PFSK-1 (cell line): Measurements from ENCODE around the gene SLC26A6.

ENCODE experiments used
- FOXP2 ChIP-seq: optimal IDR thresholded peaks from 2 replicates; pipeline ENCODE3; 2011; ENCODE audit warnings: borderline replicate concordance, control low read depth, inconsistent platforms; ENCODE audit not compliant: insufficient read depth; ENCODE audit errors: extremely low read length, extremely low read depth
- POLR2AphosphoS5 ChIP-seq: IDR thresholded peaks from 2 replicates; pipeline ENCODE4 v1.6.1; 2012; ENCODE audit warnings: low read depth, mild to moderate bottlenecking, control low read depth, low read length, moderate library complexity
- SIN3A ChIP-seq: IDR thresholded peaks from 2 replicates; pipeline ENCODE4 v1.6.1; 2012; ENCODE audit warnings: mild to moderate bottlenecking, low read length, moderate library complexity, borderline replicate concordance; ENCODE audit not compliant: insufficient read depth
- TAF1 ChIP-seq: IDR thresholded peaks from 2 replicates; pipeline ENCODE4 v1.6.1; 2012; ENCODE audit warnings: low read length, control low read depth, borderline replicate concordance; ENCODE audit not compliant: insufficient read depth
- TF ChIP-seq, protein P1 (sequence below), 2 experiments: IDR thresholded peaks; 2 replicates each; pipeline versions ENCODE4 v1.6.1 to v1.8.0; 2011 to 2012; ENCODE audit warnings: low read depth in 2 of 2, low read length in 2 of 2, control low read depth in 1 of 2, inconsistent platforms in 1 of 2, mild to moderate bottlenecking in 1 of 2, moderate library complexity in 1 of 2; ENCODE audit not compliant: insufficient read depth in 1 of 2

Gene SLC26A6

DNA sequence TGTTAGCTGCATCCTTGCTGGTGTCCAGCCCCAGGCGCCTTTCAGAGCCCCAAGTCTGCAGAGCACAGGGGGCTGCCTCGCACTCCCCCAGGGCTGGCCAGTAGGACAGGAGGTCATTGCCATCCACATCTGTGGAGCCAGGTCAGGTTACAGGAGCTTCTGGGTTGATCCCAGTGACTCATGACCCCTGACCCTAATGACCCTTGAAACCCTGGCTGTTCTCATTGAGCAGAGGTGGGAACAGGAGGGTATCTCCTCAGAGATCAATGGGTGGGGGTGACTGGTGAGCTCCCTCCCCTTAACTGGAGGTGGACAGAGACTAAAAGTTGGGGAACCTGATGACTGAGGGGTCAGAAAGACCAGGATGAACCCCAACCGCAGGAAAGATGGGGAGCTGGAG, 6.1 kb upstream of the SLC26A6 start:
- TF ChIP-seq TAF1 (no peak), SIN3A (no peak), FOXP2 (no peak), POLR2AphosphoS5 (no peak)
- TF ChIP-seq, protein P1, sequence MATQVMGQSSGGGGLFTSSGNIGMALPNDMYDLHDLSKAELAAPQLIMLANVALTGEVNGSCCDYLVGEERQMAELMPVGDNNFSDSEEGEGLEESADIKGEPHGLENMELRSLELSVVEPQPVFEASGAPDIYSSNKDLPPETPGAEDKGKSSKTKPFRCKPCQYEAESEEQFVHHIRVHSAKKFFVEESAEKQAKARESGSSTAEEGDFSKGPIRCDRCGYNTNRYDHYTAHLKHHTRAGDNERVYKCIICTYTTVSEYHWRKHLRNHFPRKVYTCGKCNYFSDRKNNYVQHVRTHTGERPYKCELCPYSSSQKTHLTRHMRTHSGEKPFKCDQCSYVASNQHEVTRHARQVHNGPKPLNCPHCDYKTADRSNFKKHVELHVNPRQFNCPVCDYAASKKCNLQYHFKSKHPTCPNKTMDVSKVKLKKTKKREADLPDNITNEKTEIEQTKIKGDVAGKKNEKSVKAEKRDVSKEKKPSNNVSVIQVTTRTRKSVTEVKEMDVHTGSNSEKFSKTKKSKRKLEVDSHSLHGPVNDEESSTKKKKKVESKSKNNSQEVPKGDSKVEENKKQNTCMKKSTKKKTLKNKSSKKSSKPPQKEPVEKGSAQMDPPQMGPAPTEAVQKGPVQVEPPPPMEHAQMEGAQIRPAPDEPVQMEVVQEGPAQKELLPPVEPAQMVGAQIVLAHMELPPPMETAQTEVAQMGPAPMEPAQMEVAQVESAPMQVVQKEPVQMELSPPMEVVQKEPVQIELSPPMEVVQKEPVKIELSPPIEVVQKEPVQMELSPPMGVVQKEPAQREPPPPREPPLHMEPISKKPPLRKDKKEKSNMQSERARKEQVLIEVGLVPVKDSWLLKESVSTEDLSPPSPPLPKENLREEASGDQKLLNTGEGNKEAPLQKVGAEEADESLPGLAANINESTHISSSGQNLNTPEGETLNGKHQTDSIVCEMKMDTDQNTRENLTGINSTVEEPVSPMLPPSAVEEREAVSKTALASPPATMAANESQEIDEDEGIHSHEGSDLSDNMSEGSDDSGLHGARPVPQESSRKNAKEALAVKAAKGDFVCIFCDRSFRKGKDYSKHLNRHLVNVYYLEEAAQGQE (IDR thresholded peaks at IDR 0.05; ENCODE audit: insufficient read depth in 1 of 2, low read depth in 2 of 2, low read length in 2 of 2): no peak

DNA sequence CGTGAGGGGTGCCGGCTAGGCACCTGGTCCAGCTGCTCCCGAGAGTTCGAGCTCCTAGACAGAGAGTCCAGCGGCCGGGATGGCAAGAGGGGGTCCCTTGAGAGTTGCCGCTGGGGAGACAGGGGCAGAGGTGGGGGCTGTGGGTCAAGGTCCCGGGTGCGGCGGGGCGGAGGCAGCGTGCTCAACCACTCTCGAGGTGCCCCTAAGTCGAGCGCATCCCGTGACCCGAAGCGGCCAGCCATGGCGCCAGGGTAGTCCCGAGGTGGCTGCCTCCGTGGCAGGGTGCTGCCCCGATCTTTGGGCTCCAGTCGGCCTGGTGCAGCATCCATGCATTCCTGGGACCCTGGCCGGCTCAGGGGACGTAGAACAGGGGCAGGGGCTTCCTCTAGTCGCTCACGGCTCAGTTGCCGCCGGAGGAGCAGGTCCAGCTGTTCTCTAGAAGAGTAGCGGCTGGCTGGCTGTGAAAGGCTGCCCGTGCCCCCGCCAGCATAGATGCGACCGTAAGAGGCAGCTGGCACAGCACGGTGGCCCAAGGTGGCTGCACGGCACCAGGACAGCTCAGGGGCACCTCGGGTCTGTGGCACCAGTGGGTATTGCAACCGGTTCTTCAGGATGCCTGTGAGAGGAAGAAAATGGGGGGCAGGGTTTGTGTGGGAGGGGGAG, 4.8 kb upstream of the SLC26A6 start:
- no peak for TF ChIP-seq SIN3A
- no peak for TF ChIP-seq POLR2AphosphoS5
- TF ChIP-seq, protein P1 (IDR thresholded peaks at IDR 0.05; ENCODE audit: insufficient read depth in 1 of 2, low read depth in 2 of 2, low read length in 2 of 2): no peak
- no peak for TF ChIP-seq FOXP2
- no peak for TF ChIP-seq TAF1

DNA sequence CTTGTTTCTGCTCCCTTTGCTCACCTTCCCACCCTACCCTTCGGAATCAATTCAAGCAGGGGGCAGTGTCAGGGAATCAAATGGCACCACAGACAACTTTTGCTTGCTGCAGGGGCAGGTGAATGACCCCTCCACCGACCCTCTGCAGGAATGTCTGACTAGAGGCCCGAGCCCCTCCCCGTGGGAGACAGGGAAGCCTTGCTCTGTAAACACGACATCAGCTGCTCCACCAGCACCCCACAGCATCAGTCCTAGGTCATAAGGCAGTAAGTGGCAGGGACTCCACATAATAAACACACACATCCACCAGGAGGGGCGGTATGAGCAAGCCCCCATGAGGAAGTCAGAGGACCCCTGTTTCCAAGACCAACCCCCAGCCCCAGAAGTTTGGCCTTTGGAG, 2.0 kb upstream of the SLC26A6 start:
- TF ChIP-seq SIN3A (no peak), TAF1 (no peak), FOXP2 (no peak), POLR2AphosphoS5 (no peak)
- TF ChIP-seq, protein P1 (IDR thresholded peaks at IDR 0.05; ENCODE audit: insufficient read depth in 1 of 2, low read depth in 2 of 2, low read length in 2 of 2): no peak

DNA sequence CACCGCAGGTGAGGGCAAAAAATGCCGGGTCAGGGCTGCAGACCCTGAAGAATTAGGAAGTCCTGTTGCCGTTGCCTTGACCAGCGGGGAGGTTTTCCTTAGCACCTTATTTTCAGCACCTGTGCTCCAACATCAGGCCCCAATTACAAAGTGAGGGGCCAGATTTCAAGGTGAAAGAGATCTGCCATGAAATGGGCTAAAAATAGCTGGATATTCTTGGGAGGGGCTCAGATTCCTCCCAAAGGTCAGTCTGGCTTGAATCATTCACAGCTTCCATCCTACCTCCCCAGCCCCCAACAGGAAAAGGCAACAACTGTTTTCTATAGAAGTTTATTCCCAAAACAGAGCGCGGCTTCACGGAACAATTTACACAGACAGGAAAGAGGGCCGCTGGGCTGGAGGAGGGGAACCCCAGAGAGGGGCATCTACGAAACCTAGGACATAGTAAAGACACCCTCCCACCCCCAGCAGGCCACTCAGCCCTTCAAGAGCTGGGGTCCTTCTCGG, 941 bp upstream of the SLC26A6 start:
- TF ChIP-seq TAF1 (no peak), FOXP2 (no peak), SIN3A (no peak), POLR2AphosphoS5 (no peak)
- TF ChIP-seq, protein P1 (IDR thresholded peaks at IDR 0.05; ENCODE audit: insufficient read depth in 1 of 2, low read depth in 2 of 2, low read length in 2 of 2): no peak
